OCI-LY1 (cell line): ENCODE data around the gene RBM25.

Experiments used
- H2AFZ ChIP-seq: fragments of 200-600 bp; sonication (generic), shearing (Covaris generic); 2 replicates; pipeline ENCODE4 v1.6.0; 2014; ENCODE audit warnings: antibody characterized with exemption, mild to moderate bottlenecking, low read length
- H3F3A ChIP-seq: fragments of 200-600 bp; sonication (generic), shearing (Covaris generic); 2 replicates; pipeline ENCODE4 v1.6.0; 2014; ENCODE audit warnings: mild to moderate bottlenecking, antibody characterized with exemption, low read length, moderate library complexity; ENCODE audit not compliant: insufficient read depth
- H3K27ac ChIP-seq: fragments of 200-600 bp; sonication (generic); 2 replicates; pipeline ENCODE4 v1.5.1; 2014; ENCODE audit warnings: low read length, mixed run types, mild to moderate bottlenecking, low read depth; ENCODE audit not compliant: poor library complexity, severe bottlenecking
- H3K27me3 ChIP-seq: fragments of 200-600 bp; sonication (generic); 2 replicates; pipeline ENCODE4 v1.6.0; 2014; ENCODE audit warnings: antibody characterized with exemption, mild to moderate bottlenecking, low read length, moderate library complexity; ENCODE audit not compliant: insufficient read depth
- H3K36me3 ChIP-seq: fragments of 200-600 bp; sonication (generic); 2 replicates; pipeline ENCODE4 v1.6.1; 2014; ENCODE audit warnings: mild to moderate bottlenecking, antibody characterized with exemption, low read length, moderate library complexity, mixed read lengths; ENCODE audit not compliant: insufficient read depth
- H3K4me1 ChIP-seq: fragments of 200-600 bp; sonication (generic); 2 replicates; pipeline ENCODE4 v1.5.1; 2014; ENCODE audit warnings: mild to moderate bottlenecking, low read length, moderate library complexity; ENCODE audit not compliant: insufficient read depth, severe bottlenecking
- H3K4me2 ChIP-seq: fragments of 200-600 bp; sonication (generic), shearing (Covaris generic); 2 replicates; pipeline ENCODE4 v1.6.1; 2014; ENCODE audit warnings: low read length
- H3K4me3 ChIP-seq: fragments of 200-600 bp; sonication (generic); 2 replicates; pipeline ENCODE4 v1.5.1; 2014; ENCODE audit warnings: low read length, low read depth, mild to moderate bottlenecking, mixed read lengths; ENCODE audit not compliant: poor library complexity, severe bottlenecking
- H3K79me2 ChIP-seq: fragments of 200-600 bp; shearing (Covaris generic); 2 replicates; pipeline ENCODE4 v1.6.1; 2016; ENCODE audit warnings: mixed run types, low read length, mixed read lengths; ENCODE audit not compliant: insufficient read depth
- H3K9ac ChIP-seq: fragments of 200-600 bp; sonication (generic), shearing (Covaris generic); 2 replicates; pipeline ENCODE4 v1.6.1; 2014; ENCODE audit warnings: mild to moderate bottlenecking, low read length, mixed read lengths
- H3K9me2 ChIP-seq: fragments of 200-600 bp; sonication (generic), shearing (Covaris generic); 2 replicates; pipeline ENCODE4 v1.6.1; 2014; ENCODE audit warnings: low read depth, mild to moderate bottlenecking, low read length, mixed read lengths
- H3K9me3 ChIP-seq: fragments of 200-600 bp; shearing (Covaris generic); 2 replicates; pipeline ENCODE4 v1.6.1; 2014; ENCODE audit warnings: low read length, mixed read lengths
- H4K20me1 ChIP-seq: fragments of 200-600 bp; sonication (generic), shearing (Covaris generic); 2 replicates; pipeline ENCODE4 v1.6.0; 2016; ENCODE audit warnings: mild to moderate bottlenecking, low read length; ENCODE audit not compliant: insufficient read depth
- CTCF ChIP-seq: fragments of 200-600 bp; sonication (generic), shearing (Covaris generic); IDR thresholded peaks from 2 replicates; pipeline ENCODE4 v1.5.1; 2017; ENCODE audit warnings: mild to moderate bottlenecking, antibody characterized with exemption, low read length, moderate library complexity, mixed read lengths
- EZH2 ChIP-seq: fragments of 200-600 bp; sonication (generic), shearing (Covaris generic); IDR thresholded peaks from 2 replicates; pipeline ENCODE4 v1.8.0; 2017; ENCODE audit warnings: borderline replicate concordance, mixed run types, mild to moderate bottlenecking, antibody characterized with exemption, low read length, moderate library complexity, mixed read lengths

RBM25 gene

GRCh38 chr14:73057944-73058223 lies 450 bp upstream of the RBM25 start:
- Histone ChIP-seq H3K27ac (peak overlapping the region; percentile 79), H3K36me3 (peaks cover 28% of the 10 kb centered on the region), H3K9ac (peak overlapping the region; percentile 86), H3K9me2 (no peaks in the 10 kb centered on the region), H4K20me1 (no peaks in the 10 kb centered on the region), H3F3A (no peaks in the 10 kb centered on the region), H3K9me3 (no peaks in the 10 kb centered on the region), H3K4me1 (peaks cover 29% of the 10 kb centered on the region), H3K79me2 (peaks cover 42% of the 10 kb centered on the region), H3K4me3 (peak overlapping the region; percentile 94), H3K4me2 (peak overlapping the region; percentile 88), H2AFZ (no peak overlapping the region), H3K27me3 (no peaks in the 10 kb centered on the region)
- no peak for TF ChIP-seq CTCF
- TF ChIP-seq EZH2: no peak

GRCh38 chr14:73058922-73059673 lies 764 bp downstream of the RBM25 start:
- H3K27me3 ChIP-seq: no peaks in the 10 kb centered on the region
- peaks cover 40% of the 10 kb centered on the region for H3K36me3 ChIP-seq
- peaks cover 29% of the 10 kb centered on the region for H3K4me1 ChIP-seq
- H3K9me2 ChIP-seq: no peaks in the 10 kb centered on the region
- H3K9ac ChIP-seq: peak overlapping the region; percentile 95
- peak overlapping the region; percentile 94 for H3K4me3 ChIP-seq
- peak overlapping the region; percentile 98 for H3K4me2 ChIP-seq
- H3F3A ChIP-seq: no peaks in the 10 kb centered on the region
- H4K20me1 ChIP-seq: no peaks in the 10 kb centered on the region
- no peak overlapping the region for H2AFZ ChIP-seq
- H3K9me3 ChIP-seq: no peaks in the 10 kb centered on the region
- H3K27ac ChIP-seq: peak overlapping the region; percentile 79
- peaks cover 54% of the 10 kb centered on the region for H3K79me2 ChIP-seq
- TF ChIP-seq EZH2: no peak
- no peak for TF ChIP-seq CTCF

GRCh38 chr14:73069585-73069984 lies 11.3 kb downstream of the RBM25 start:
- Histone ChIP-seq H3K4me3 (no peak overlapping the region), H3K79me2 (peaks cover 94% of the 10 kb centered on the region), H3K27me3 (no peaks in the 10 kb centered on the region), H3K9ac (no peak overlapping the region), H3K4me2 (no peak overlapping the region), H3K27ac (no peak overlapping the region), H3K9me2 (no peaks in the 10 kb centered on the region), H3K4me1 (no peaks in the 10 kb centered on the region), H2AFZ (no peak overlapping the region), H3K36me3 (peaks cover 91% of the 10 kb centered on the region), H3K9me3 (no peaks in the 10 kb centered on the region), H3F3A (no peaks in the 10 kb centered on the region), H4K20me1 (no peaks in the 10 kb centered on the region)
- no peak for TF ChIP-seq EZH2
- TF ChIP-seq CTCF: no peak
